SK-N-MC (cell line): Measurements from ENCODE around the gene LNPK.

Source experiments
- DNase-seq: peaks from one replicate; pipeline ENCODE4 v3.0.0-alpha.2; 2011; ENCODE audit warnings: low read depth, low spot score
- H3K27ac ChIP-seq: fragments of 200-600 bp; sonication (generic); 2 replicates; pipeline ENCODE4 v1.5.1; 2016; ENCODE audit warnings: mixed run types
- H3K36me3 ChIP-seq: fragments of 200-600 bp; sonication (generic); 2 replicates; pipeline ENCODE4 v1.6.1; 2017; ENCODE audit warnings: antibody characterized with exemption, low read length, mixed read lengths; ENCODE audit not compliant: insufficient read depth
- H3K4me3 ChIP-seq: fragments of 200-600 bp; sonication (generic); 2 replicates; pipeline ENCODE4 v1.5.1; 2016
- H3K9ac ChIP-seq: fragments of 200-600 bp; sonication (generic); 2 replicates; pipeline ENCODE4 v1.8.0; 2017; ENCODE audit warnings: mixed run types, mixed read lengths; ENCODE audit not compliant: insufficient read length
- H3K9me3 ChIP-seq: fragments of 200-600 bp; sonication (generic); 2 replicates; pipeline ENCODE4 v1.6.1; 2017; ENCODE audit warnings: low read depth, mild to moderate bottlenecking, antibody characterized with exemption, low read length, moderate library complexity, mixed read lengths
- EZH2 ChIP-seq: fragments of 200-600 bp; sonication (generic); IDR thresholded peaks from one replicate; pipeline ENCODE4 v1.6.1; 2017; ENCODE audit warnings: antibody characterized with exemption
- FOXP2 ChIP-seq: optimal IDR thresholded peaks from 2 replicates; pipeline ENCODE3; 2011; ENCODE audit warnings: mild to moderate bottlenecking, moderate library complexity; ENCODE audit not compliant: insufficient read depth; ENCODE audit errors: extremely low read length, control extremely low read depth
- POLR2AphosphoS5 ChIP-seq: IDR thresholded peaks from 2 replicates; pipeline ENCODE4 v1.6.1; 2012; ENCODE audit warnings: mild to moderate bottlenecking, low read depth, low read length, borderline replicate concordance

LNPK gene, protein sequence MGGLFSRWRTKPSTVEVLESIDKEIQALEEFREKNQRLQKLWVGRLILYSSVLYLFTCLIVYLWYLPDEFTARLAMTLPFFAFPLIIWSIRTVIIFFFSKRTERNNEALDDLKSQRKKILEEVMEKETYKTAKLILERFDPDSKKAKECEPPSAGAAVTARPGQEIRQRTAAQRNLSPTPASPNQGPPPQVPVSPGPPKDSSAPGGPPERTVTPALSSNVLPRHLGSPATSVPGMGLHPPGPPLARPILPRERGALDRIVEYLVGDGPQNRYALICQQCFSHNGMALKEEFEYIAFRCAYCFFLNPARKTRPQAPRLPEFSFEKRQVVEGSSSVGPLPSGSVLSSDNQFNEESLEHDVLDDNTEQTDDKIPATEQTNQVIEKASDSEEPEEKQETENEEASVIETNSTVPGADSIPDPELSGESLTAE

DNA sequence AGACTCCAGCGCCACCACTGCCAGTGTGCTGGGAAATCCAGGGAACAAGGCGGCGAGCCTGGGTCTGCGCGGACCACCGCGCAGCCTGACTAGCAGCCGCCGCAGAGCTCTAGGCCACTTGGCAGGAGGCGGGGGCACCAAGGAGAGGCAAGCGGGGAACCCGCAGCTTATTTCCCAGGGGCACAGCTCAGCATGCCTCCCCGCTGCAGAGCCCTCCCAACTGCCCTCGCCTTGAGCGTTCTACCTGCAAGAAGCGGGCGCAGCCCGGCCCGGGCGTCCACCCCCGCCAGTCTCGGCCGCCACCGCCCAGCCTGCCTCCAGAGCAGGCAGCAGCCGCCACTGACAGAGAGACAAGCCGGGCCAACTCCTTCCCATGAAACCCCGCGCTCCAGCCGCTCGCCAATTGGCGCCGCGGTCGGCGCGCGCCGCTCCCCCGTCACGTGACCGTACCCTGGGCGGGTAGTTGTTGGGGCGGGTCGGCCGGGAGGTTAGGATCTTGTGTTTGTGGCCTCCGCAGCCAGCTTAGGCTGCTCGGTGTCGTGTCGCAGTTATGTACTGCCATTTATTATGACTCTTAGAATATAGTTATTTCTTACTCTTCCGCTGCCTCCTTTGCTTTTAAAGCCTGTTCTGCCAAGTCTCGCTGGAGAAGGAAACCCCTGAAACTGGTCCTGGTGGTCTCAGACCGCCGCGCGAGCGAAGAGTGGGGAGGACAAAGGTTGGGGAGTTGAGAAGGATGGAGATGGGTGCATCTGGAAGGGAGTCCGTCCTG lies at the start of gene LNPK:
TSS of gene LNPK (minus strand) at position 352 of the 772 bp plus-strand sequence. CDS start 6,683 bp downstream, outside the sequence.
- TF ChIP-seq EZH2: no peak
- peak; percentile 98 for TF ChIP-seq POLR2AphosphoS5
- no peak for TF ChIP-seq FOXP2
- DNase-seq: no peak
- H3K27ac ChIP-seq: peak within 1 kb of the TSS; percentile 32; the same call in 1 of the 2 replicates
- no peaks in the 10 kb centered on the region for H3K36me3 ChIP-seq
- no peaks in the 10 kb centered on the region for H3K9me3 ChIP-seq
- peak within 1 kb of the TSS; percentile 93 for H3K9ac ChIP-seq
- peak within 1 kb of the TSS; percentile 96 for H3K4me3 ChIP-seq

DNA sequence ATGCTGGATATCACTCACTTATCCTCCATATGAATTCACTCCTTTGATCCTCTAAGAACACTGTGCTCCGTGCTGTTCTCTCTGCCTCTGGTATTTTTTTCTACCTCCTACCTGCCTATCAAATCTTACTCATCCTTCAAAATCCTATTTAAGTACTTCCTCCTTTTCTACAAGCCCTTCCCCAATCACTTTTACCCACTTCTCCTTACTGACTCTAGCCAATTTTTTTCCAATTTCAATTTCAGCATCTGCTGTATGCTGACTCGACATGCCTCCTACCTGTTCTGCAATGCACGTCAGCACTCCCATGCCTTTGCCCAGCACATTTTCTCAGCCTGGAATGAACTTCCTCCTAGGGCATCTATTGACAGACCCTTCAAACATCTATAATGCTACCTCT lies 37.3 kb upstream of the LNPK start:
- no peak for TF ChIP-seq POLR2AphosphoS5
- no peak for TF ChIP-seq EZH2
- no peak for TF ChIP-seq FOXP2
- Histone ChIP-seq H3K36me3 (no peaks in the 10 kb centered on the region), H3K27ac (no peak overlapping the region), H3K9me3 (no peaks in the 10 kb centered on the region), H3K9ac (no peak overlapping the region), H3K4me3 (no peak overlapping the region)
- no peak for DNase-seq

DNA sequence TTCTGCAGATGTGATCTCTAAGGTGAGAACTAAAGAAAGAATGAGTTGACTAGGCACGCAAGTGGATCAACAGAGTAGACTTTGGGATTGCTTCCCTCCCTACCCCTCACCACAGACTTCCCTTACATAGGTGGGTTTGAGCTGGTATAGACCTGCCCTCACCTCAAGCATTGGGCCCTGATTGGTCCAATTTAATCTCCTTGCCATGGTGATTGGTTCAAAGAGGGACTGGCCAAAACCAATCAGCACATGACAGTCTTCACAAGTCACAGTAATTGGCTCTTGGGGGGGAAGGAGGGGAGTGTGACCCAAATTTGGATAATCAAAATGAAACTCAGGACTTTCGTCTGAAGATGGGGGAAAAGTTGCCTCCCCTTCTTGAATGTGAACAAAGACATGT lies 36.6 kb upstream of the LNPK start:
- H3K27ac ChIP-seq: no peak overlapping the region
- no peaks in the 10 kb centered on the region for H3K36me3 ChIP-seq
- TF ChIP-seq POLR2AphosphoS5 (no peak), FOXP2 (no peak), EZH2 (no peak)
- H3K9me3 ChIP-seq: no peaks in the 10 kb centered on the region
- DNase-seq: no peak
- H3K4me3 ChIP-seq: no peak overlapping the region
- H3K9ac ChIP-seq: no peak overlapping the region

DNA sequence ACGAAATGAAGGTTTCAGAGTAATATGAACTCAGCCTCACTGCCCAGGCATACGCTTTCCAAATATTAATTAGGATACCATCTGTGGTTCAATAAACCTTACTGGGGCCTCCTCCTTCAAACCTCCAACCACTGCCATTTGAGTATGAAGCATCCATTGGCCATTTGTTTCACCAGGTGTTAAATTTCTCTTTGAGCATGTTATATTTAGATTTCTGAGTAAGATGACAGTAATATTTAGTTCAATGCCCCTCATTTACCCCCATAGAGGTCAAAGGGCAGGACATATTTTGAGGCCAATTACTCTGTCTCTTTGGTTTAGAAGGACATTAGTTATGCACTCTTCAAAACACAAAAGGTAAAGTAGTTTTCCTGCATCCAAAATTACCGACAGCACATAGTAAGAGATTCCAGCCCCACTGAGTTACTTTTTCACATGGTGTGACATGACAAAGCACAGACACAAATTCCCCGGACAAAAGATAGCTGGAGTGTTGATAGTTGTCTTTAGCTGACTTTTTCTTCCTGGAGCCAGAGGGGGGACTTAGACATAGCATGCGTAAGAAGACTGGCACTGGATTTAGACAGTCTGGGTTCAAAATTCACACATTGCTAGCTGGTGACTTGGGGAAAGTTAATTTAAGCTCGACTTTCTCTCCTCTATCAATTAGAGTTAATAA lies 33.1 kb upstream of the LNPK start:
- no peak for DNase-seq
- H3K4me3 ChIP-seq: no peak overlapping the region
- H3K27ac ChIP-seq: no peak overlapping the region
- TF ChIP-seq POLR2AphosphoS5 (no peak), FOXP2 (no peak), EZH2 (no peak)
- H3K9ac ChIP-seq: no peak overlapping the region
- no peaks in the 10 kb centered on the region for H3K36me3 ChIP-seq
- no peaks in the 10 kb centered on the region for H3K9me3 ChIP-seq

DNA sequence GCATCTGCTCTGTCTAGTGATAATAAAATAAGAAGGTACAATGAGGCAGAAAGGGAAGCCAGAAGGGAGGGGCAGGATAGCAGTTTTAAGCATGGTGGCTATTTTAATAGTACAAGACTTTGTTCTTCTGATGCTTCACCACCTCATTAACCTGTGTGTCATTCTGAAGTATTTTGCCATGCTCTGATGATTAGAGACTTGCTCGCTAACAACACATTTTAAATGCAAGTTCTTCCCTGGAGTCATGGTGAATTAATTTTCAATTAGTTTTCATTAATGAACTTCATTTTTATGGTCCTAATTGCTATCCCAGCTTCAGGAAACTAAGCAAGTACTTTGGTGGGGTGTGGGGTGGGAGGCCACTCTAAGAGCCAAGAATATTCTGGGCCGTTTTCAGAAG lies 25.7 kb upstream of the LNPK start:
- no peak for DNase-seq
- Histone ChIP-seq H3K9me3 (no peaks in the 10 kb centered on the region), H3K9ac (no peak overlapping the region), H3K36me3 (no peaks in the 10 kb centered on the region), H3K27ac (no peak overlapping the region), H3K4me3 (no peak overlapping the region)
- TF ChIP-seq POLR2AphosphoS5 (no peak), FOXP2 (no peak), EZH2 (no peak)

DNA sequence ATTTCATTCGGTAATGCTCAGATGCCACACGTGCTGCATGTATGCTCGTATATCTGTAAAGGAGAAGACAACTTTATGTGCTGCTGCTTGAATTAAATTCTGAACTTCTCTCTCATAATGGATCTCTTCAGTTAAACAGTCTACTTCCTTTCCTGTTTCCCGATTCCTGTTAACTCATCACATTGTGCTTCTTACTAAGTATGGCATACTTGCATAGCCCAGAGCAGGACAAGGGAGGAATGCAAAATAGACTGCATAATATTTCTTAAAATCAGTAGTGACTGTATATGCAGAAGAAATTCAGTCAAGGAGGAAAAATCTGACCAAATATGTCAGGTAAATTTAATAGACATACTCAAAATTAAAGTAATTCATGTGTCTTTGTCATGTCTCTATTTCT lies 23.9 kb upstream of the LNPK start:
- no peaks in the 10 kb centered on the region for H3K9me3 ChIP-seq
- H3K9ac ChIP-seq: peak overlapping the region; percentile 15
- DNase-seq: no peak
- TF ChIP-seq FOXP2 (no peak), POLR2AphosphoS5 (no peak; the same call in 1 of the 2 replicates), EZH2 (no peak)
- H3K27ac ChIP-seq: peak overlapping the region; percentile 96
- H3K36me3 ChIP-seq: no peaks in the 10 kb centered on the region
- H3K4me3 ChIP-seq: peak overlapping the region; percentile 70

DNA sequence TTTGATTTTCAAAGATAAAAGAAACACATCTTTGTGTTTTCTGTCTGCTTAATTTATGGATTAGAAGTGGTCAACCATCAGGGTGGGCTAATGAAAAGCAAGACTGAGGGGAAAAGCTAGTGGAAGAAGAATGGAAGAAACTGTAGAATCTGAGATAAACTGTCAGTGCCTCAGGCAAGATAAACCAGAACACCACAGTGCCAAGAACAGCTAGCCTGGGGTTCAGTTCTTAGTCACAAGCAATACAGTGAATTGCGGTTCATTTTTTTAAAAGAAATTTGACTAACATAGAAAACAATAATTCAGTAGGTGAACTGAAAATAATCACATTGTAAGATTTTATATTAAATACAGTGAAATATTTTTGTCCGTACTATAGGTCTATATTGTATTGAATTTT lies 22.0 kb upstream of the LNPK start:
- H3K9me3 ChIP-seq: no peaks in the 10 kb centered on the region
- DNase-seq: no peak
- peak overlapping the region; percentile 29 for H3K9ac ChIP-seq
- TF ChIP-seq FOXP2 (no peak), POLR2AphosphoS5 (no peak; the same call in 1 of the 2 replicates), EZH2 (no peak)
- peak overlapping the region; percentile 96 for H3K27ac ChIP-seq
- peak overlapping the region; percentile 70 for H3K4me3 ChIP-seq
- no peaks in the 10 kb centered on the region for H3K36me3 ChIP-seq

DNA sequence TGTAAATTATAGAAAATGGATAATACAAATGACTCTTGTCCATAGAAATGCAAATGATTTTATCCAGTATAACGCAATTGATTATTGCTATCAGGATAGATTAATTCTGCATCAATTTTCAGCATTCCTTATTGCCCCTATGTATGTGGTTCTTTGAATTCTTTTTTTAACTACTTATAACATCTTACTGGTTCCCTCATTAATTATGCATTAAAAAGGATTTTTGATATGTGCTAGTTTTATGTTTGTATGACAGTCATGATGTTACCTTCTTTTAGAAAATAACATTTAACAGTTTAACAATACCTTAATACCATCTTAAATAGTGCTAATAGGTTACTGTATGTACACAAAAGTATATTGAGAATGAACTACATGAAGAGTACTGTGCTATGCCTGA lies 20.0 kb upstream of the LNPK start:
- peak overlapping the region; percentile 96 for H3K27ac ChIP-seq
- TF ChIP-seq EZH2 (no peak), POLR2AphosphoS5 (no peak), FOXP2 (no peak)
- no peaks in the 10 kb centered on the region for H3K9me3 ChIP-seq
- no peak overlapping the region for H3K9ac ChIP-seq
- DNase-seq: no peak
- no peak overlapping the region for H3K4me3 ChIP-seq
- H3K36me3 ChIP-seq: no peaks in the 10 kb centered on the region
